HepG2 (cell line): Measurements from ENCODE around the gene MRPL50. TPM values are rescaled to one million over a fixed set of nuclear protein-coding genes. Genes with fewer than 3 reads are reported as not detected.
A peak's percentile ranks its signal among the peaks of the same experiment; 100 is the strongest.

Experiments
- ATAC-seq: fragments of 200-7000 bp; cut with Tn5 transposase; 3 replicates; pipeline ENCODE4 v1.9.1; 2020; ENCODE audit warnings: mild to moderate bottlenecking, moderate library complexity
- BruUV-seq: library from RNA; stranded (reverse); fragments of 400-500 nt; replicated peaks from 2 replicates; lab custom pipeline; 2021; lab: Mats Ljungman, UMichigan
- CTCF ChIA-PET: fragments of 300-600 bp; formaldehyde crosslinking; extraction: SDS; loops from one replicate; lab custom pipeline; 2021; ENCODE audit warnings: low total read pairs, inconsistent platforms, low intra/inter-chr PET ratio; lab: Yijun Ruan, JAX
- POLR2A ChIA-PET: fragments of 350-600 bp; sonication (Branson Sonifier 250); formaldehyde crosslinking; loops from one replicate; lab custom pipeline; 2020; ENCODE audit warnings: antibody characterized with exemption, inconsistent platforms; lab: Yijun Ruan, JAX
- DNase-seq: peaks from one replicate; pipeline ENCODE4 v3.0.0-alpha.2; 2015; ENCODE audit warnings: low spot score
- FAIRE-seq: peaks from 3 replicates; lab custom pipeline; 2011; peaks lifted over from hg19 to GRCh38; lab: Jason Lieb, UNC
- H2AFZ ChIP-seq: one replicate; pipeline ENCODE4 v1.6.1; 2011; ENCODE audit warnings: low read length, inconsistent platforms
- H3K27ac ChIP-seq: fragments of 300-600 bp; 3 replicates; pipeline ENCODE4 v1.8.0; 2011; ENCODE audit warnings: mixed run types, mild to moderate bottlenecking, mixed read lengths, low read length, inconsistent platforms; ENCODE audit not compliant: insufficient read depth; ENCODE audit errors: extremely low read length
- H3K27me3 ChIP-seq, 2 experiments: fragments of 200-600 bp in 1 of 2; 2 replicates in 1 of 2; 3 replicates in 1 of 2; pipeline versions ENCODE4 v1.6.0 to v1.8.0; 2011; ENCODE audit warnings: low read length in 2 of 2, mild to moderate bottlenecking in 2 of 2, moderate library complexity in 2 of 2, inconsistent platforms in 1 of 2; ENCODE audit not compliant: insufficient read depth in 2 of 2, control insufficient read depth in 1 of 2
- H3K36me3 ChIP-seq, 2 experiments: fragments of 200-600 bp in 1 of 2; replicated peaks in 1 of 2; 2 replicates in 1 of 2; 3 replicates in 1 of 2; pipeline versions ENCODE4 v1.5.1 to v1.8.0; 2011; ENCODE audit warnings: low read length in 2 of 2, inconsistent platforms in 1 of 2; ENCODE audit not compliant: insufficient read depth in 2 of 2, control insufficient read depth in 1 of 2
- H3K4me1 ChIP-seq: 2 replicates; pipeline ENCODE4 v1.5.1; 2012; ENCODE audit warnings: low read length, inconsistent platforms; ENCODE audit not compliant: insufficient read depth
- H3K4me2 ChIP-seq: 2 replicates; pipeline ENCODE4 v1.6.0; 2011; ENCODE audit warnings: low read depth, low read length, inconsistent platforms
- H3K4me3 ChIP-seq, 3 experiments: fragments of 200-600 bp in 1 of 3; sonication (generic), shearing (Covaris generic) in 1 of 3; replicated peaks in 1 of 3; 2 replicates each; pipeline ENCODE4 v1.5.1; 2011 to 2016; ENCODE audit warnings: low read length in 3 of 3, inconsistent platforms in 2 of 3, low read depth in 2 of 3, mild to moderate bottlenecking in 2 of 3, control low read depth in 1 of 3, mixed read lengths in 1 of 3; ENCODE audit not compliant: insufficient read depth in 1 of 3
- H3K79me2 ChIP-seq: one replicate; pipeline ENCODE4 v1.6.1; 2011; ENCODE audit warnings: low read length, inconsistent platforms; ENCODE audit not compliant: insufficient read depth
- H3K9ac ChIP-seq: 2 replicates; pipeline ENCODE4 v1.6.0; 2011; ENCODE audit warnings: mild to moderate bottlenecking, low read depth, low read length, inconsistent platforms; ENCODE audit not compliant: insufficient read depth
- H3K9me3 ChIP-seq: 2 replicates; pipeline ENCODE4 v1.5.1; 2012; ENCODE audit warnings: mild to moderate bottlenecking, low read length
- H4K20me1 ChIP-seq: 2 replicates; pipeline ENCODE4 v1.6.0; 2011; ENCODE audit warnings: inconsistent platforms, mild to moderate bottlenecking, low read length, moderate library complexity; ENCODE audit not compliant: insufficient read depth
- BORCS8-MEF2B ChIP-seq: sonication (generic); formaldehyde crosslinking; IDR thresholded peaks from 2 replicates; pipeline ENCODE4 v1.8.0; 2022; ENCODE audit warnings: mild to moderate bottlenecking, missing genetic modification reagents
- CBFB ChIP-seq: sonication (generic); formaldehyde crosslinking; IDR thresholded peaks from 2 replicates; pipeline ENCODE4 v1.4.0; 2020; ENCODE audit warnings: missing genetic modification reagents
- HMGXB4 ChIP-seq, 2 experiments: sonication (generic) in 1 of 2; formaldehyde crosslinking in 1 of 2; IDR thresholded peaks; 2 replicates each; pipeline versions ENCODE4 v1.4.0 to v1.6.1; 2018 to 2020; ENCODE audit warnings: missing genetic modification reagents in 2 of 2, borderline replicate concordance in 1 of 2, low read depth in 1 of 2, mild to moderate bottlenecking in 1 of 2, missing biosample characterization in 1 of 2
- KDM5B ChIP-seq: sonication (generic); formaldehyde crosslinking; IDR thresholded peaks from 2 replicates; pipeline ENCODE4 v1.4.0; 2020; ENCODE audit warnings: missing genetic modification reagents, mild to moderate bottlenecking, borderline replicate concordance
- NFATC3 ChIP-seq: sonication (generic); formaldehyde crosslinking; IDR thresholded peaks from 2 replicates; pipeline ENCODE4 v1.5.1; 2020; ENCODE audit warnings: mild to moderate bottlenecking, missing genetic modification reagents
- SPEN ChIP-seq: sonication (generic); formaldehyde crosslinking; IDR thresholded peaks from 2 replicates; pipeline ENCODE4 v1.5.1; 2020; ENCODE audit warnings: low read depth, mild to moderate bottlenecking, missing genetic modification reagents
- XRCC5 ChIP-seq: fragments of 200-400 bp; formaldehyde crosslinking; optimal IDR thresholded peaks from 2 replicates; pipeline ENCODE3; 2017; ENCODE audit warnings: mild to moderate bottlenecking, low read length
- ZBTB7A ChIP-seq: sonication (generic); formaldehyde crosslinking; IDR thresholded peaks from 2 replicates; pipeline ENCODE4 v1.8.0; 2022; ENCODE audit warnings: mild to moderate bottlenecking, missing genetic modification reagents
- ZFP82 ChIP-seq: sonication (generic); formaldehyde crosslinking; IDR thresholded peaks from 2 replicates; pipeline ENCODE4 v1.5.1; 2020; ENCODE audit warnings: mild to moderate bottlenecking, missing genetic modification reagents, borderline replicate concordance
- ZNF20 ChIP-seq: sonication (generic); formaldehyde crosslinking; IDR thresholded peaks from 2 replicates; pipeline ENCODE4 v1.4.0; 2020; ENCODE audit warnings: mild to moderate bottlenecking, moderate library complexity, missing genetic modification reagents
- ZNF430 ChIP-seq: sonication (generic); formaldehyde crosslinking; IDR thresholded peaks from 2 replicates; pipeline ENCODE4 v1.9.0; 2021; ENCODE audit warnings: mild to moderate bottlenecking, missing genetic modification reagents
- ZNF44 ChIP-seq: sonication (generic); formaldehyde crosslinking; IDR thresholded peaks from 2 replicates; pipeline ENCODE4 v1.5.1; 2020; ENCODE audit warnings: mild to moderate bottlenecking, missing genetic modification reagents
- ZNF563 ChIP-seq: sonication (generic); formaldehyde crosslinking; IDR thresholded peaks from 2 replicates; pipeline ENCODE4 v1.8.0; 2022; ENCODE audit warnings: mild to moderate bottlenecking, moderate library complexity, missing genetic modification reagents
- ZNF709 ChIP-seq: sonication (generic); formaldehyde crosslinking; IDR thresholded peaks from 2 replicates; pipeline ENCODE4 v1.5.0; 2020; ENCODE audit warnings: mild to moderate bottlenecking, missing genetic modification reagents
- ZNF746 ChIP-seq: sonication (generic); formaldehyde crosslinking; IDR thresholded peaks from 2 replicates; pipeline ENCODE4 v1.8.0; 2022; ENCODE audit warnings: mild to moderate bottlenecking, missing genetic modification reagents
- ZNF878 ChIP-seq: sonication (generic); formaldehyde crosslinking; IDR thresholded peaks from 2 replicates; pipeline ENCODE4 v1.8.1; 2023; ENCODE audit warnings: mild to moderate bottlenecking, missing genetic modification reagents, moderate library complexity
- ZNF891 ChIP-seq: sonication (generic); formaldehyde crosslinking; IDR thresholded peaks from 2 replicates; pipeline ENCODE4 v1.5.0; 2020; ENCODE audit warnings: mild to moderate bottlenecking, missing genetic modification reagents
- WGBS: methylation state at CpG from one replicate; pipeline ENCODE4 v1.1.6; 2017; ENCODE audit warnings: low lambda C conversion rate; 5-methylcytosine and 5-hydroxymethylcytosine counted together
- in situ Hi-C: cut with HindIII; loops from 2 replicates; pipeline ENCODE4 v1.10.0; 2017; ENCODE audit warnings: low pct_unique_long_range_greater_than_20kb; ENCODE audit not compliant: extremely low pct_ligation_motif_present
- intact Hi-C: fragments of 100-400 bp; cut with micrococcal nuclease; formaldehyde crosslinking; loops from one replicate; pipeline ENCODE4 v1.10.0; 2022; ENCODE audit not compliant: unreplicated experiment
- polyA plus RNA-seq, 8 experiments: library from polyadenylated mRNA; depleted of rRNA in 3 of 8; stranded (reverse) in 7 of 8; unstranded in 1 of 8; fragments of >200 nt; fragmentation: Illumina TruSeq in 4 of 8; extraction: Trizol in 4 of 8; gene quantifications; 2 replicates each; pipeline versions ENCODE4 v1.2.1 to v1.2.3, GENCODE V29; 2011 to 2016; ENCODE audit warnings: low read depth in 4 of 8, missing spikeins in 1 of 8, mixed read lengths in 1 of 8; ENCODE audit not compliant: insufficient read depth in 1 of 8
- total RNA-seq, 5 experiments: library from RNA; depleted of rRNA; stranded (reverse); fragments of >200 nt; fragmentation: Illumina TruSeq; extraction: Trizol; gene quantifications; 2 replicates each; pipeline ENCODE4 v1.2.3, GENCODE V29; 2016; ENCODE audit warnings: low read depth in 1 of 5
- TF ChIP-seq, protein P1 (sequence below): sonication (generic); formaldehyde crosslinking; IDR thresholded peaks from 2 replicates; pipeline ENCODE4 v1.4.0; 2020; ENCODE audit warnings: missing genetic modification reagents, borderline replicate concordance

Gene MRPL50
- total and polyA plus RNA-seq, 2 of the 13 experiments (the other 11 are each of a cell fraction or from before 2014, with no cell fraction given): 37.1 to 70.0 TPM

DNA sequence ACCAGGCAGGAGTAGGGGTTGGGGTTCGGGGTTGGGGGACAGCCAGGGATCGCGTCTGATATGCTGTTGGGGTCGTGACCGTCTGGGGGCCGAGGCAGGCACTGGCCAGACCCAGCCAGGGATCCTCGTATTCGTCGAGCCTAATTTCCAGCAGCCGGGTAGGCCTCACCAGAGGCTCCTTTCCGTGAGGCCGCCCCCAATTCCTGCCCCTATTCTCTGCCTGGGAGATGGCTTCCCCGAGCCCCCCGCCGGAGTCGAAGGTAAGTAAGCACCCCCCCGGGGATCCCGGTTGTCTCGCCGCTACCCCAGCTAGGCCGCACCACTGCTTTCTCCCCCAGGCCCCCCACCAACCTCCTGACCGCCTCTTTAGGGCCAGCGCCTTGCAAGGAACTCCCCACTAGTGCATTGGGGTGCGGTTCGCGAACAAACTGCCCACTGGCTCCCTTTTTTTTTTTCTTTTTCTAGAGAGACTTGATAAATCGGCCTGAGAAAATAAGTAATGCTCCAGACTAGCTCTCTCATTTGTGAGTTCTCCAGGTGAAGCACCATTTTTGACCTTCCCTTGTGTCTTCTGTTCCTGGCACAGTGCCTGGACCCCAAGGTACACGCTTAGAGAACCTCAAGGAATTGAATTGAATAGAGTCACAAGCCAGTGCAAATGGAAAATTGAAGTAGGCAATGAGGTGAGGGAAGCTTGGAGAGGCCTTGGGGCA is 668 bp upstream of the MRPL50 start:
- Histone ChIP-seq H3K4me2 (peak overlapping the region; percentile 94), H3K36me3 (peaks cover 8 to 54% of the 10 kb centered on the region in 2 experiments), H3K4me1 (peaks cover 77% of the 10 kb centered on the region), H3K9me3 (peaks cover 5% of the 10 kb centered on the region), H3K27me3 (no peaks in the 10 kb centered on the region; a peak in 1 of 5 replicates), H3K9ac (peak overlapping the region; percentile 81), H4K20me1 (0 out of 2 replicates have a peak, but pooled peaks cover 7% of the 10 kb centered on the region), H3K4me3 (peak overlapping the region; percentile 82 to 90 (median 86)), H3K79me2 (peaks cover 91% of the 10 kb centered on the region), H2AFZ (no peak overlapping the region), H3K27ac (peak overlapping the region; percentile 55)
- WGBS: 1% methylated on average over 26 of the region's 28 CpGs
- in situ Hi-C loops: loop anchor here (5.0 to 10.0 kb wide), 3 partner anchors 58 to 284 kb away; partner anchors contain the start of gene RNF20
- DNase-seq (no peak), FAIRE-seq (no peak), ATAC-seq (no peak; the same call in 2 of the 3 replicates)
- no TSS peak for BruUV-seq
- POLR2A ChIA-PET: interaction anchor here (0.6 to 2.6 kb wide), 35 partner anchors 8 to 371 kb away, joined by 3 to 54 read pairs (median 7); partner anchors contain the start of genes ALDOB, BAAT, PLPPR1 and RNF20
- CTCF ChIA-PET: no interaction called here
- intact Hi-C loops: loop anchor here (1.0 to 5.0 kb wide), 5 partner anchors 22 to 133 kb away; partner anchors contain the start of gene RNF20
- TF ChIP-seq, protein P1, sequence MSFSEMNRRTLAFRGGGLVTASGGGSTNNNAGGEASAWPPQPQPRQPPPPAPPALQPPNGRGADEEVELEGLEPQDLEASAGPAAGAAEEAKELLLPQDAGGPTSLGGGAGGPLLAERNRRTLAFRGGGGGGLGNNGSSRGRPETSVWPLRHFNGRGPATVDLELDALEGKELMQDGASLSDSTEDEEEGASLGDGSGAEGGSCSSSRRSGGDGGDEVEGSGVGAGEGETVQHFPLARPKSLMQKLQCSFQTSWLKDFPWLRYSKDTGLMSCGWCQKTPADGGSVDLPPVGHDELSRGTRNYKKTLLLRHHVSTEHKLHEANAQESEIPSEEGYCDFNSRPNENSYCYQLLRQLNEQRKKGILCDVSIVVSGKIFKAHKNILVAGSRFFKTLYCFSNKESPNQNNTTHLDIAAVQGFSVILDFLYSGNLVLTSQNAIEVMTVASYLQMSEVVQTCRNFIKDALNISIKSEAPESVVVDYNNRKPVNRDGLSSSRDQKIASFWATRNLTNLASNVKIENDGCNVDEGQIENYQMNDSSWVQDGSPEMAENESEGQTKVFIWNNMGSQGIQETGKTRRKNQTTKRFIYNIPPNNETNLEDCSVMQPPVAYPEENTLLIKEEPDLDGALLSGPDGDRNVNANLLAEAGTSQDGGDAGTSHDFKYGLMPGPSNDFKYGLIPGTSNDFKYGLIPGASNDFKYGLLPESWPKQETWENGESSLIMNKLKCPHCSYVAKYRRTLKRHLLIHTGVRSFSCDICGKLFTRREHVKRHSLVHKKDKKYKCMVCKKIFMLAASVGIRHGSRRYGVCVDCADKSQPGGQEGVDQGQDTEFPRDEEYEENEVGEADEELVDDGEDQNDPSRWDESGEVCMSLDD (CRISPR knock-in tag): 0 out of 2 replicates have a peak, but pooled peaks have one; percentile 10
- TF ChIP-seq ZNF891: peak; percentile 60; the same call in 1 of the 2 replicates
- 0 out of 2 replicates have a peak, but pooled peaks have one; percentile 11 for TF ChIP-seq ZNF878 (CRISPR knock-in tag)
- TF ChIP-seq CBFB (CRISPR knock-in tag): no peak
- TF ChIP-seq KDM5B (CRISPR knock-in tag): 0 out of 2 replicates have a peak, but pooled peaks have one; percentile 15
- no peak for TF ChIP-seq ZNF20 (CRISPR knock-in tag)
- TF ChIP-seq BORCS8-MEF2B: no peak
- peak; percentile 26; the same call in 1 of the 2 replicates for TF ChIP-seq NFATC3
- TF ChIP-seq ZNF430 (CRISPR knock-in tag): peak; percentile 58; the same call in 1 of the 2 replicates
- TF ChIP-seq SPEN: peak; percentile 18
- peak; percentile 59; the same call in 1 of the 2 replicates for TF ChIP-seq ZBTB7A (CRISPR knock-in tag)
- TF ChIP-seq ZFP82: 0 out of 2 replicates have a peak, but pooled peaks have one; percentile 15
- no peak for TF ChIP-seq ZNF746 (CRISPR knock-in tag)
- TF ChIP-seq ZNF44 (CRISPR knock-in tag): 0 out of 2 replicates have a peak, but pooled peaks have one; percentile 17
- TF ChIP-seq HMGXB4 (CRISPR knock-in tag; IDR thresholded peaks at IDR 0.05; ENCODE audit: borderline replicate concordance in 1 of 2, low read depth in 1 of 2): peak in 1 of 2 experiments; percentile 37; a peak in 2 of 4 replicates
- peak; percentile 74; the same call in 1 of the 2 replicates for TF ChIP-seq ZNF563
- no peak for TF ChIP-seq XRCC5
- TF ChIP-seq ZNF709 (CRISPR knock-in tag): 0 out of 2 replicates have a peak, but pooled peaks have one; percentile 14
